GM19397 (cell line): Measurements from ENCODE around the gene SLC6A1.

Source experiments
- ATAC-seq: cut with Tn5 transposase; IDR thresholded peaks from one replicate; pipeline ENCODE4 v1.9.1; 2021; ENCODE audit warnings: mild to moderate bottlenecking, moderate library complexity; ENCODE audit not compliant: unreplicated experiment

The SLC6A1 gene

DNA sequence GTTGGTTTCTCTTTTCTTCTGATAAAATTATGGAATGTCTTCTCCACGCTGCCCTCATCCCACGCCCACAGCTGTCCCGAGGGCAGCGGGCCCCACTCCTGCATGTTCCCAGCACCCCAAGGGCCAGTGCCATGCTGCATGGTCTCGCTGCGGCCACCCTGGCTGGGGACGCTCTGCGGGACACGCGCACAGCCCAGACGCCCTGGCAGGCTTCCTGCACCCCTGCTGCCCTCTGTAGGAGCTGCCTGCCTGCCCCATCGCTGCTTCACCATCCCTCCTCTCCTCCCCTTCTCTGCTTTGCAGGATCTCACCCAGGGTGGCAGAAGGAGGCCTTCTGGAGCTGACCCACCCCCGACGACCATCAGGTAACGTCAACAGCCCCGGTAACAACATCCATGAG, 22.8 kb downstream of the SLC6A1 start:
- ATAC-seq, result no peak

DNA sequence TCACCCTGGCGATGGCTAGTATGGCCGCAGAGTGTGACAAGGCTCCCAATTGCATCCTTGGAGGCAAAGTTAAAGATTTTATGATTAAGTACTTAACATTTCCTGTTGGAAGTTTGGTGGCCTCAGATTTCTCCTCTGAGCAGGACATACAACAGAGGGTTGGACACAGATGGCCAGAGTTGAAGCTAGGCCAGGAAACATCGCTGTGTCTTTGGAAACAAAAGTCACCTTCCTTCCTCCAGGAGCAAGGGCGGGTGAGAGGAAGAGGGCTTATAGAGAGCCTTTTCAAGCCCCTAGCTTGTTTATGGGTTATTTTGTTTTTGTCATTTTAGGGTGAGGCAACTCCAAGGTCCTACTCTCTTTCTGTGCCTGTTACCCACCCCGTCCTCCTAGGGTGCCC, 24.2 kb downstream of the SLC6A1 start:
- no peak for ATAC-seq

GRCh38 chr3:11019116-11019819, 26.7 kb downstream of the SLC6A1 start:
- no peak for ATAC-seq

GRCh38 chr3:11020764-11021163, 28.2 kb downstream of the SLC6A1 start:
- no peak for ATAC-seq

DNA sequence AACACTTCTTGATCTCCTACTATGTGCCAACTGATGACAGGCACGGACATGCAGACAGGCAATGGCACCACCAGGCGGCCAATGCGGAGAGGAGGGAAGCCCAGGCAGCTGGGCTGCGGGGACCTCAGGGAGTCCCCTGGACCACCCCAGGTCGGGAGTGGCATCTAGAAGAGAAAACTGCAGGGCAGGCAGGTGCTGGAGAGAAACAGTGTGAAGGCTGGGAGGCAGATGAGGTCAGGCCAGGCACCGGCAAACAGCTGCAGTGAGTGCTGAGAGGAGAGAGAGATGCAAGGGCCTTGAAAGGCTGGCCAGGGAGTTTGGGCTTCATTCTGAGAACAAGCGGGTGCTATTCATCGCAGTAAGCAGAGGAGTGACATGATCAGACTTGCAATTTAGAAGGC, 29.1 kb downstream of the SLC6A1 start:
- ATAC-seq, result no peak

DNA sequence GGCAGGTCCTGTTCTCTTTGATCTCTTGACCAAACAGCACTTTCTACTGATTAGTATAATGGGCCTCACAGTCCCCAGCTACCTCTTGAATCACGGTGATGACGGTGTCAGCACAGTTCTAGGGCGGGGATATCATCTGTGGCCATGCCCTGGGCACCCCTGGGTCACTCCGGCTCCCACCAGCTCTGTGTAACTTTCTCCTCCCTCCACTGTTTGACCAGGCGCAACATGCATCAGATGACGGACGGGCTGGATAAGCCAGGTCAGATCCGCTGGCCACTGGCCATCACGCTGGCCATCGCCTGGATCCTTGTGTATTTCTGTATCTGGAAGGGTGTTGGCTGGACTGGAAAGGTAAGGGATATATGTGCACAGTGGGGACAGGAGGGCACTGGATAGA, 29.6 kb downstream of the SLC6A1 start:
- ATAC-seq, result no peak

- no peak for ATAC-seq
Observed at GRCh38 chr3:11024181-11024580, 31.6 kb downstream of the SLC6A1 start.

DNA sequence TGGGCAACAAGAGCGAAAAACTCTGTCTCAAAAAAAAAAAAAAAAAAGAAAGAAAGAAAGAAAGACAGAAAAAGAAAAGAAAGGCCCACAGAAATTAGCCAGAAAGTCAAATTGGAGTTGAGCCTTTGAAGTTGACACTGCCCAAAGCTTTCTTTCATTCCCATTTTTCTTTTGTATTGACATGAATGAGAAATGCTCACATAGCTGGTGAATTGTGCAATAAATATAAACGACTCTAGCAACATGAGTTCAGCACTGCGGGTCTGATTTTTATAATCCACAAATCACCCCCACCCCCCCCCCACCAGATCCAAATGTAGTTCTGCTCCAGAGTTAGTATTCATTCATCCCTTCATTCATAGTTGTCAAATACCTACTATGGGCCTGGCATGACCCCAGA, 37.4 kb downstream of the SLC6A1 start:
- no peak for ATAC-seq

- ATAC-seq, result no peak
Observed at GRCh38 chr3:11033871-11034270, 41.3 kb downstream of the SLC6A1 start.

DNA sequence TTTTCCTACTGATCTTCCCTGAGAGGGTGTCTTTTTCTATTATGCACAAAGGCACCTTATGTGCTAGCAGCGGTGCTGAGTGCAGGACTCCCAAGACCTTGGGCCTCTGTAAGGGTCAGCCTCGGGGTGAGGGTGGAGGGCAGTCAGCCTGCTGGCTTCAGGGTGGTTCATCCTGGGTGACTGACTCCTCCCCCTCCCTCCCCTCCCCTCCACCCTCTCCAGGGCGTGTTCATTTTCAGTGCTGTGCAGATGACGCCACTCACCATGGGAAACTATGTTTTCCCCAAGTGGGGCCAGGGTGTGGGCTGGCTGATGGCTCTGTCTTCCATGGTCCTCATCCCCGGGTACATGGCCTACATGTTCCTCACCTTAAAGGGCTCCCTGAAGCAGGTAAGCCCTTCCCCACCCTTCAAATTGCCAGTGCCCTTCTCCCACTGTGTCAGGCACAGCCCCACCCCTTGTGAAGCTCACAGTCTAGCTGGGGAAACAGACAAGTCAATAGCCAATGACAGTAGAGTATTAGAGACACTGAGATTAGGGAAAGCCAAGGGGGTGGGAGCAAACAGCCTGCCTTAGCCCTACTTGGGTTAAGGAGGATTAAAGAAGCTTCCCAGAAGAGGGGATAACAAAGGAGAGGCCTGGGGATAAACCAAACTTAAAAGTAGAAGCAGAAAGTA, 41.9 kb downstream of the SLC6A1 start:
- no peak for ATAC-seq

DNA sequence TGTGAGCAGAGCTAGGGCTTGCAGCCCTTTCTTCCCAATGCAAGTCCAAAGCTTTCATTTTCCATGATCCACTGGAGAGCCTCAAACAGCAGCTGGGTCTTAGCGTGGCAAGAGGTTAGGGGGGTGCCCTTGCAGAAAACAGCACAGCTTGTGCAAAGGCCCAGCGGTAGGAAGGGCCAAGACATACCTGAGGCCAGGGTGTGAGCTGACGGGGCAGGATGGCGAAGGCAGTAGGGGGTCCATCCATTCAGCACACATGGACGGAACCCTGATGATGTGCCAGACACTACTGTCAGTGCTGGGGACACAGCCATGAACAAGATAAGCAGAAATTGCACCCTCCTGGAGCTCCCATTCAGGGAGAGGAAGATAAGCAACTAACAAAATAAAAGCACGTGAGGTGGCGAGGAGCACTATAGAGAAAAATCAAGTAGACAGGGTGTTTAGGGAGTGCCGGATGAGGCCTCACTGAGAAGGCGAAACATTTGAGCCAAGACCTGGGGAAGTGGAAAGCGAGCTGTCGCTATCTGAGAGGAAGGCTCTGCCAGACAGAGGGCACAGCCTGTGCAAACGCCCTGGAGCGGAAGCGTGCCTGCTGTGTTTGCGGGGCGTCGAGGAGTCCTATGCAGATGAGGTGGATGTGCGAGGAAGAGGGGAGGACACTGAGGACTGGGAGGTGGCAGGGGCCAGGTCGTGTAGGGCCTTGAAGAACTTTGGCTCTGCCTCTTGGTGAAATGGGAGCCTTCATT, 43.4 kb downstream of the SLC6A1 start:
- no peak for ATAC-seq

GRCh38 chr3:11037241-11037873, 44.8 kb downstream of the SLC6A1 start:
- ATAC-seq, result no peak

- ATAC-seq, result no peak
Observed at GRCh38 chr3:11037976-11038375, 45.4 kb downstream of the SLC6A1 start.

DNA sequence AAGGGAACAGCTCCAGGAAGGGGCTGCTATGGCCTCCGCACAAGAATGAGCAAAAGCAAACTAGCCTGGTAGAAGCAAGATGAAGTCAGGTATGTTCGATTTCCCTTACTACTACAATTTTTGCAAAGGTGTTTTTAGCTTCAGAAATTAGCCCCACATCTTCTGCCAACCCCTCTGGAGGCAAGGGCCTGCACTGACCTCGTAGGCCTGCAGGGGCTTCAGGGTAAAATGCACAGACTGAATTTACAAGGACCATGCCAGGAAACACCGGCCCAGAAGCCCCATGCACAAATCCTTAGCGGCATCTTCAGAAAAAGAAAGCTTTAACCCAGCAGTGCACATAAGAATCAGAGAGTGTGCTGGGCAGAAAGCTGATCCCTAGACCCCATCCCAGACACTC, 53.0 kb downstream of the SLC6A1 start:
- no peak for ATAC-seq

DNA sequence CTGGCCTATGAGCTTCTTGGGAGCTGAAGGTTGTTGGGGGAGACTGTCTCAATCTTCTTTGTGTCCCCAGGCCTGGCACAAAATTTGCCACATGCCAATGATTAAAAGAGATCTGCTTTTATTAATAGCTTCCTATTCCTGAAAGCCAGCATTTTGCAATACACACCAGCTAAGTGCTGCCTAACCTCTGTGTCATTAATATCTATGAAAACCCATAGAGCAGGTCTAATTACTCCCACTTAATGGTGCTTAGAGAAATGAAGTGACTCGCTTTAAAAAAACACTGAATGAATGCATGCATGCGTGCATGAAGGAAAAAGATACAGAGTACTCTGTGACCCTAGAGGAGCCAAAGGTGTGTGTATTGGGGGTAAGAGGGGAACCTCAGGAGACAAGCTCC, 55.0 kb downstream of the SLC6A1 start:
- ATAC-seq, result no peak

- ATAC-seq, result no peak
Observed at GRCh38 chr3:11050666-11051323, 58.2 kb downstream of the SLC6A1 start.

DNA sequence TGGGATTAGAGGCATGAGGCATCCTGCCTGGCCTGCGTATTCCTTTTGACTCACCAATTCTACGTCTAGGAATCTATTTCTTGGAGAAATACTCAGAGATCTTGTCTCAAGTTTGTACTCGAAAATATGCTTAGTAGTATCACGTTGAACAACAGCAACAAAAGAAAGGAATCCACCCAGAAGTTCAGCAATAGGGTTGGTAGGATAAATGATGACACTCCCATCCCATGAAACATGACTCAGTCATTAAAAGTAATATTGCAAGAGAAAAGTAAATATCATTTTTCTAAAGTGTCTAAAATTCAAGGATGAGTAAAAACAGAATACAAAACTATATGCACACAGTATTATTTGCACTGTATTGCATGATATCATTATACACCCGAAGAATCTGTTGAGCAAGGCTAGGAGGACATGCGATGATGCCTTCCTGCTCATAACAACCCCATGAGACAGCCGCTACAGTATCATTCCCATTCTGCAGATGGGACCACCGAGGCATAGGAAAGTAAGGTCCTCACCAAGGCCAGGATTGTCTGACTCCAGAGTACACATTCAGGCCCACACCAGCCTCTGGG, 61.5 kb downstream of the SLC6A1 start:
- no peak for ATAC-seq

DNA sequence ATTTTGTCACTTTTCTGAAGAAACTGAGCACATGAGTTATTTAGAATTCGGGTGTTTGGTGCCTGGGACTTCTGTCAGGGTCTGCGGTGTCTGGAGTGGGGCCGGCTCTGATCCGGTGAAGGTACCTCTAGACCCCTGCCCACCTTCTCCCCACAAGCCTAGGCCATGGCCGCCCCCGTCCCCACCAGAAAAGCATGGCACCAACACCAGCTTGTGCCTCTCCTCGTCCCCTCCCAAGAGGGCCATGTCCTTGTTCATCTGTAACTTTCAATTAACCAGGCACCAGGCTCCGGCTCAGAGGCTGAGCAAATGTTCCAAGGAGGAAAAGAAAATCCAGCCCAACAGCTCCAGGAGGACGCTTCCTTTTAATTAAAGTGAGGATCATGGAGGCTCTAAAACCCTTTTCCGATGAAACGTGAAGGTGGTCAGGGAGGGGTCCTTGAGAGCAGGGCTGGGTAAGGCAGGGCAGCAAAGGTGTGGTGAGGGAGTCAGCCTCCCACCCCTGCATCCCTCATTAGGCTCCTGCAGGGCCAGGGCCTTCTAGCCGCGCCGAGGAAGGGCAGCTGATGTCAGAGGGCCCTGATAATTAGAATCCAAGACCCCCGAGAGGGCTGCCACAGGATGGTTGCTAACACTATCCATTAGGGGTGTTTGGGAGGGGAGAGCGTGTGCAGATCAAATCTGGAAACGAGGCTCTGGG, 62.3 kb downstream of the SLC6A1 start:
- ATAC-seq, result no peak

DNA sequence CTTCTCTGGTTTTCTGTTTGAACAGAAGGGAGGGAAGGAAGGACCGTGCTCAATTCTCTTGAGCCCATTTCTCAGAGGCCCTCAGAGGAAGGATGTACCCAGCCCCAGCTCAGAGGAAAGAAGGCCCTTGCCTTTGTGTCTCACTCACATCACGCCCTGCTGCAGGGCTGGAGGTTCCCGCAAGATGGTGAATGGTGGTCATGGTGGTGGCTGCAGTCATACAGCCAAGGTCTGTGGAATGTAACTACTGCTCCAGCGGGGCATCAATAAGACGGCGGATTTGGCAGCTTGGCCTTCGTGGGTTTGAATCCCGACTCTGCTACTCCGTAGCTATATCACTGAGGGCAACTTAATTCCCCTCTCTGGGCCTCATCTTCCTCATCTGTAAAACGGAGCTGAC, 62.9 kb downstream of the SLC6A1 start:
- ATAC-seq, result no peak

DNA sequence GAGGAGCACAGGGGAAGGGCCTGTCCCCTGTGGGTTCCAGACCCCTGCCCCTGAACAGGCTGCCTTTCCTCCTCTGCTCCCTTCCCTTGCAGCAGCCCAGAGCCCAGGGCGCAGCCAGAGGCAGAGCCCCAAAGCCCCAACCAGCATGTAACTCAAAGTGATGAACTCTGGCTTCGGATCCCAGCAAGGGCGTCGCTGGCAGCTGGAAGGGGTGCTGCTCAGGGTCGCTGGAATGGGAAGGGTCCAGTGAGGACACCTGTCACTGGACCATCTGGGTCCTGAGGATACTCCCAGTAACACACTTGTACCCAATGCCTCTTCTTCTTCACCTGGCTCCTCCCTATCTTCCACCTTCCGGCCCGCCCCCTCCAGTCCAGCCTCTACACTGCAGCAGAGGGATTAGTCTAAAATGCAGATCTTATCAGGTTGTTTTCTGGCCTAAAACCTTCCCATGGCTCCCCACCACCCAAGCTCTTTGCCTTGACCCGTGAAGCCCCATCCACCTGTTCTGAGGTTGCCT, 64.0 kb downstream of the SLC6A1 start:
- ATAC-seq, result no peak
